DMS114 treated with DMSO at 0.1 percent for 48 hours (cell line): ENCODE data around the gene FBXO10.

Source experiments
- DNase-seq: peaks from one replicate; lab custom pipeline; 2025; ENCODE audit not compliant: unreplicated experiment; lab: John Stamatoyannopoulos, UW

Gene FBXO10

DNA sequence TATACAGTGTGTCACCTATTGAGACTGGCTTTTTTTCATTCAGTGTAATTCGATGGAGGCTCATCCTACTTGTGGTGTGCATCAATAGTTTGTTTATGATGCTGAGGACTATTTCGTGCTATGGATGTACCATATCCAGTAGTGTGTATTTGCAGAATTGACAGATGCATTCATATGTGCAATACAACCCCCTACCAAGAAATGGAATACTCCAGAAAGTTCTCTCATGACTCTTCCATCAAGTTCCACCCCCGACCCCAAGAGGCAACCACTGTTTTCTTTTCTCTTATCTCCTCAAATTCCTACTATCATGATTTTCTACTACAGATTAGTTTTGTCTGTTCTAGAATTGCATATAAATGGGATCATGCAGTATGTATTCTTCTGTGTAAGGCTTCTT is 21.9 kb downstream of the FBXO10 start:
- DNase-seq = no peak

- no peak for DNase-seq
These were observed 24.3 kb downstream of the FBXO10 start for GRCh38 chr9:37551888-37552287.

- DNase-seq = no peak
These were observed 24.7 kb downstream of the FBXO10 start for GRCh38 chr9:37551468-37551867.

GRCh38 chr9:37550781-37551180 is 25.4 kb downstream of the FBXO10 start:
- DNase-seq = no peak

DNA sequence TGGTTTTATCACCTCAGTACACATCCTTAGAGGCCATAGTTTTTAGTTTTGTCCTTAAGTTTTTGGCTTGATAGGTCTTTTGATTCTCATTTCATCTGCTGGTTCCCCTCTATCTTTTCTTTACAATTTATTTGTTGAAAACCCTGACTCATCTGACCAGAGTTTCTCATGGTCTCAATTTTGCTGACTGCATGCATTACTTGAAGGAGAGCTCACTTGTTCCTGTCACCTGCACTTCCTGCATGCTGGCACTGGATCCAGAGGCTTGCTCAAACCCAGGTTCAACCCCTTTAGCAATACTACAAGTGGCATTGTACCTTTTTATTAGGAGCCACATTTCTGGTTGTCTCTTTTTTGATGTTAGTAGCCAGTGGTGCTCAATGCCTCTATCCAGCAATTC is 26.7 kb downstream of the FBXO10 start:
- no peak for DNase-seq

- no peak for DNase-seq
These were observed 28.8 kb downstream of the FBXO10 start for GRCh38 chr9:37547328-37547878.

DNA sequence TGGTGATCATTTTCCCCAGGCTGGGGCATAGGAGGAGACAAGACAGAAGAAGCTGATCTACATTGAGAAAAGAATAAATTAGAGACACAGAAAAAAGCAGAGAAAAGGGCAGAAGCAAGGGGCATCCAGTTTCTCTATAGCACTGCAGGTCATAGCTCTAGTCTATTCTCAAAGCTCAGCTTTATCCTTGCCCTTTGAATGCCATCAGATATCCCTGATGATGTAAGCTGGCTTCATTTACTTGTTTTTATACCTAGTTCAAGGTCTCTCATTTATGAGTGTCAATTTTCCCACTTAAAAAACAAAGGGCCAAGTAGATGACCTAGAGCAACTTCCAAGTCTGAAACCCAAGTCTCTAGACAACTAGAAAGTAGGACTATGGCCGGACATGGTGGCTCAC is 32.7 kb downstream of the FBXO10 start:
- no peak for DNase-seq

GRCh38 chr9:37542895-37543294 is 33.3 kb downstream of the FBXO10 start:
- DNase-seq = no peak

DNA sequence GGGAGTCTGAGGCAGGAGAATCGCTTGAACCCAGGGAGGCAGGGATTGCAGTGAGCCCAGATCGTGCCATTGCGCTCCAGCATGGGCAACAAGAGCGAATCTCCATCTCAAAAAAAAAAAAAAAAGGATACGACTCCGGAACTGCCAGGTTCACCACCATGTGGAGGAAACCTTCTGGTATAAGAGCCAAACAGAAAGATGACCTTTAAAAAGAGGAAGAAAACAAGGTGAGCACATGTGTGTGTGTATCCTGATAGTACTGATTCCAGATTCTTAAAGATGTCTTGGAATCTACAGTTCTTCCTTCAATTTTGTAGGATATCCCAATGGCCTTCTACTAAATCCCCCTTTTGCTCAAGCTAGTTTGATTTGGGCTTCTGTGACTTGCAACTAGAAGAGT is 33.7 kb downstream of the FBXO10 start:
- DNase-seq = no peak

- no peak for DNase-seq
These were observed 34.7 kb downstream of the FBXO10 start for GRCh38 chr9:37541465-37541864.

GRCh38 chr9:37540634-37541033 is 35.5 kb downstream of the FBXO10 start:
- no peak for DNase-seq

DNA sequence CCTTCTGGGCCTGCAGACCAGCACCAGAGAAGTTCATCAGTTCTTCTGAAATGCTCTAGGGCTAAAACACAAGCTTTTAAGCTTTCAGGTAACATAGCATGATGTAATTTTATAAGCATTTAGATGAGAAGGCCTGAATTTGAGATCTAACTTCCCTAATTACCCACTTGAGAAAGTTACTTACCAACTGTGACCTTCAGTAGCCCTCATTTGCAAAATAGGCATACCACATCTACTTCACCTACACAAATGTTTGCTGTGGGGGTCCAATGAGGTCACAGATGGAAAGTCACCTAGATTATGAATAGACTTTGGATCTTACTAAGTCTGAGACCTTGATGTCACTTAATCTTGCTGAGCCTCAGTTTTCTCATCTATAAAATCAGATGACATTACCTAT is 36.5 kb downstream of the FBXO10 start:
- no peak for DNase-seq

- no peak for DNase-seq
These were observed 38.1 kb downstream of the FBXO10 start for GRCh38 chr9:37538099-37538498.

- no peak for DNase-seq
These were observed 41.3 kb downstream of the FBXO10 start for GRCh38 chr9:37534901-37535300.

GRCh38 chr9:37534412-37534811 is 41.8 kb downstream of the FBXO10 start:
- no peak for DNase-seq

DNA sequence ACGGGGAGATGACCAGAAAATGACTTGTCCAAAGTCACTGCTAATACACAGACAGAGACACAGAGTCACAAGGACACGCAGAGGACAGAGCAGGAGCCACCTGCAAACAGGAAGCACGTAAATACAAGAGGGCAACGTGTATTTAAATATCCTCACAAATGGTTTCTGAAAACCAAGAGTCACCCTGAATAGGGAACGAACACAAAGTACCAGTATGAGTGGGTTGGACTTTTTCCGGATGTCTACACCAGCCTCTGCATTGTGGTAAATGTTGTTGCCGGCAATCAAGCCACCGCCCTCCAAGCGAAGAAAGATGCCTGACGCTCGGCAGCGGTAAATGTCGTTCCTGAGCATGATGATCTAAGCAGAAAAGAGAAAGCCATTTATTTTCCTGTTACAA is 44.5 kb downstream of the FBXO10 start:
- DNase-seq = no peak

GRCh38 chr9:37528652-37529471 is 47.3 kb downstream of the FBXO10 start:
- DNase-seq = no peak

DNA sequence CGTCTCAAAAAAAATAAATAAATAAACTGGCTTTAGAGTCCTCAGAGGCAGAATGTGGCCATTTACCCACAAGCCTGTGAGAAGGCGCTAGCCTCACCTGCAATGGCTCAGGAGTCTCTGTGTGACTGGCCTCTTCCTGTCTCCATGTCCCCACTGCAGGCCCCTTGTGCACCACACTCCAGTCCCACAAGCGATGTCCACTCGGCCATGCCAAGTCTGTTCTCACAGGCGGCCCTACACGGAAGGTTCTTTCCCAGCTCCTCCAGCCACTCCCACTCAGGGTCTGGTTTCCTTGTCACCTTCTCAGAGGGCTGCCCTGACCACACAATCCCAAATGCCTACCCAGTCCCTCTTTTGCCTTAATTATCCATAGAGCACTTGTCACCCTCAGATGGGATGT is 52.3 kb downstream of the FBXO10 start:
- DNase-seq = no peak

GRCh38 chr9:37522971-37523370 is 53.2 kb downstream of the FBXO10 start:
- no peak for DNase-seq

- no peak for DNase-seq
These were observed 55.1 kb downstream of the FBXO10 start for GRCh38 chr9:37521111-37521510.

GRCh38 chr9:37520641-37521040 is 55.5 kb downstream of the FBXO10 start:
- no peak for DNase-seq

GRCh38 chr9:37517923-37518322 is 58.3 kb downstream of the FBXO10 start:
- DNase-seq = no peak
